ENCODE results near the gene PRIM2.
"Not testable (repeated sequence)": the region's sequence is repeated elsewhere in the genome, so short reads cannot be mapped to it uniquely, and the experiment has no call there.

Gene PRIM2

DNA sequence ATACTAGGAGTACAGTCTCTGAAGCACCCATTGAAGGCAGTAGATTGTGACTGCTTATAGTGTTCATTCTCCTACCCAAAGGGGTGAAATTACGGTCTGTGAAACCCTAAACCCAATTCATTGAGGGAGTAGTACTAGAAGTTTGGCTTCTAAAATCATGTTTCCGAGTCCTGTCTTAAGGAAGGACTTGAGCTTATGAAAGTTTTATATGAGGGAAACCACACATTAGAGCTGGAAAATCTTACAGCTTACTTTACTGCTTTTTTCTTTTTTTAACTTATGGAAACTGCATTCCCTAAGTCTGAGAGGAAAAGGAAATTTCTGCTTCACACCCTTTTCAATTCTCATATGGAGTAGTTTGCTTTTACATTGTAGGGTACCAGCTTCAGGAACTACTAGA lies 38.4 kb upstream of the PRIM2 start:
- Histone ChIP-seq H3K9me2 (replicated peaks; ENCODE audit: low read depth, low read length) (no peaks in the 10 kb centered on the region), H3K4me2 (ENCODE audit: low read depth, low read length, poor library complexity, severe bottlenecking) (no peak overlapping the region), H3K9ac (ENCODE audit: low read depth, low read length, poor library complexity, severe bottlenecking) (no peak overlapping the region), H3K9me3 (ENCODE audit: insufficient read depth, low read depth, low read length) (no peaks in the 10 kb centered on the region), H3K79me2 (ENCODE audit: insufficient read depth, low read length) (no peaks in the 10 kb centered on the region), H3F3A (ENCODE audit: low read depth) (no peaks in the 10 kb centered on the region), H2AFZ (ENCODE audit: low read length) (no peak overlapping the region), H3K4me1 (ENCODE audit: insufficient read depth, low read length, poor library complexity, severe bottlenecking) (no peaks in the 10 kb centered on the region), H3K27me3 (ENCODE audit: insufficient read depth, low read length, poor library complexity, severe bottlenecking) (no peaks in the 10 kb centered on the region), H3K36me3 (ENCODE audit: insufficient read depth, low read length) (no peaks in the 10 kb centered on the region), H3K4me3 (ENCODE audit: low read length, poor library complexity, severe bottlenecking) (no peak overlapping the region), H4K20me1 (ENCODE audit: insufficient read depth, low read length, poor library complexity, severe bottlenecking) (no peaks in the 10 kb centered on the region)
- TF ChIP-seq, protein P1, sequence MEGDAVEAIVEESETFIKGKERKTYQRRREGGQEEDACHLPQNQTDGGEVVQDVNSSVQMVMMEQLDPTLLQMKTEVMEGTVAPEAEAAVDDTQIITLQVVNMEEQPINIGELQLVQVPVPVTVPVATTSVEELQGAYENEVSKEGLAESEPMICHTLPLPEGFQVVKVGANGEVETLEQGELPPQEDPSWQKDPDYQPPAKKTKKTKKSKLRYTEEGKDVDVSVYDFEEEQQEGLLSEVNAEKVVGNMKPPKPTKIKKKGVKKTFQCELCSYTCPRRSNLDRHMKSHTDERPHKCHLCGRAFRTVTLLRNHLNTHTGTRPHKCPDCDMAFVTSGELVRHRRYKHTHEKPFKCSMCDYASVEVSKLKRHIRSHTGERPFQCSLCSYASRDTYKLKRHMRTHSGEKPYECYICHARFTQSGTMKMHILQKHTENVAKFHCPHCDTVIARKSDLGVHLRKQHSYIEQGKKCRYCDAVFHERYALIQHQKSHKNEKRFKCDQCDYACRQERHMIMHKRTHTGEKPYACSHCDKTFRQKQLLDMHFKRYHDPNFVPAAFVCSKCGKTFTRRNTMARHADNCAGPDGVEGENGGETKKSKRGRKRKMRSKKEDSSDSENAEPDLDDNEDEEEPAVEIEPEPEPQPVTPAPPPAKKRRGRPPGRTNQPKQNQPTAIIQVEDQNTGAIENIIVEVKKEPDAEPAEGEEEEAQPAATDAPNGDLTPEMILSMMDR (conservative IDR thresholded peaks at IDR 0.05; ENCODE audit: low read length) = no peak
- TF ChIP-seq EZH2phosphoT487 (IDR thresholded peaks at IDR 0.05; ENCODE audit: borderline replicate concordance) = no peak

DNA sequence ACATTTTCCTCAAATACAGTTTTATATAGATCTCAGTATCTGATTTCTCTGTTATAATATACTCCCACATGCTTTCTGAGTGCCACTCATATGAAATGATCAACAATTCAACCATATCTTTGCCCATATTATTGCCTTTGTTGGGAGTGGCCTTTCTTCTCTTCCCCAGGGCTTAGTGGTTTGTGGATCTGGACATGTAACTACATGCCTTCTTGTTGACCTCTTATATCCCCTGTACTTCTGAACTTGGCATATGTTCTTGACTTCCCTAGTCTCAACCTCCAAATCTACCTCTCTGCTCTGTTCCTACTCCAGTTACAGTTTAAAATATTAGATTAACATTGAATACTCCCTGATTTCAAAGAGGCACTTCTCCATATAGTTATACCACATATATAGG lies 34.3 kb upstream of the PRIM2 start:
- H3K4me3 ChIP-seq (ENCODE audit: low read length, poor library complexity, severe bottlenecking) = no peak overlapping the region

DNA sequence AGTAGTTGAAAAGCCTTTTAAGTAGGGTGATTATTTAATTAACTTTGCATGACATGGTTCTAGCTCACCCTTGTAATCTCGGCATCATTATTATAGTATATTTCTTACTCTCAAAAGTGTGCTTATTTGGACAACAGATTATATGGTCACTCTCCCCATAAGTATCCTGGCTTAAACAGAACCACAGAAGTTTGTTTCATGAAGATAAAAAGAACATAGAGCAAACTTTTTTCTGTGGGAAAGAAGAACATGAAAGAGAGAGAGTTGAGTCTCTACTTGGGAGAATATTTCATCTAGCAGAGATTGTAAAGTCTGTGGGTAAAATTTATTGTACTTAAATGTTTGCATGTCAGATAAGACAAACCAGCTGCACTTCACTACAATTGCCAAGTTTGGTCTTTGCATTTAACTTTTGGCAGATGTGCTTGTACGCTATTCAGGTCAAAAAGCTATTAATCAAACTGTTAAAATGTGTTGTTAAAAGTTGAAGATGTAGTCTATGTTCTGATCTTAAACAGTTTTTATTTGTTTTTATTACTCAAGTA lies 33.4 kb upstream of the PRIM2 start:
- H3K9ac ChIP-seq (ENCODE audit: low read depth, low read length, poor library complexity, severe bottlenecking) = no peak overlapping the region
- no peak overlapping the region for H2AFZ ChIP-seq (ENCODE audit: low read length)
- no peaks in the 10 kb centered on the region for H3K36me3 ChIP-seq (ENCODE audit: insufficient read depth, low read length)
- no peak overlapping the region for H3K4me2 ChIP-seq (ENCODE audit: low read depth, low read length, poor library complexity, severe bottlenecking)
- H3K9me2 ChIP-seq (replicated peaks; ENCODE audit: low read depth, low read length) = no peaks in the 10 kb centered on the region
- H3K79me2 ChIP-seq (ENCODE audit: insufficient read depth, low read length) = no peaks in the 10 kb centered on the region
- no peak overlapping the region for H3K4me3 ChIP-seq (ENCODE audit: low read length, poor library complexity, severe bottlenecking)
- H4K20me1 ChIP-seq (ENCODE audit: insufficient read depth, low read length, poor library complexity, severe bottlenecking) = no peaks in the 10 kb centered on the region
- no peaks in the 10 kb centered on the region for H3K4me1 ChIP-seq (ENCODE audit: insufficient read depth, low read length, poor library complexity, severe bottlenecking)
- no peaks in the 10 kb centered on the region for H3K9me3 ChIP-seq (ENCODE audit: insufficient read depth, low read depth, low read length)
- H3K27me3 ChIP-seq (ENCODE audit: insufficient read depth, low read length, poor library complexity, severe bottlenecking) = no peaks in the 10 kb centered on the region
- TF ChIP-seq, protein P1 (conservative IDR thresholded peaks at IDR 0.05; ENCODE audit: low read length) = no peak
- TF ChIP-seq EZH2phosphoT487 (IDR thresholded peaks at IDR 0.05; ENCODE audit: borderline replicate concordance) = no peak
- no peaks in the 10 kb centered on the region for H3F3A ChIP-seq (ENCODE audit: low read depth)

More for the DNA sequence above, 34.3 kb upstream of the PRIM2 start:
- H3F3A ChIP-seq (ENCODE audit: low read depth) = no peaks in the 10 kb centered on the region
- no peaks in the 10 kb centered on the region for H3K79me2 ChIP-seq (ENCODE audit: insufficient read depth, low read length)
- no peak overlapping the region for H3K4me2 ChIP-seq (ENCODE audit: low read depth, low read length, poor library complexity, severe bottlenecking)
- H3K27me3 ChIP-seq (ENCODE audit: insufficient read depth, low read length, poor library complexity, severe bottlenecking) = no peaks in the 10 kb centered on the region
- TF ChIP-seq, protein P1 (conservative IDR thresholded peaks at IDR 0.05; ENCODE audit: low read length) = no peak
- no peak for TF ChIP-seq EZH2phosphoT487 (IDR thresholded peaks at IDR 0.05; ENCODE audit: borderline replicate concordance)
- no peaks in the 10 kb centered on the region for H3K4me1 ChIP-seq (ENCODE audit: insufficient read depth, low read length, poor library complexity, severe bottlenecking)
- no peaks in the 10 kb centered on the region for H3K9me3 ChIP-seq (ENCODE audit: insufficient read depth, low read depth, low read length)
- H4K20me1 ChIP-seq (ENCODE audit: insufficient read depth, low read length, poor library complexity, severe bottlenecking) = no peaks in the 10 kb centered on the region
- H3K36me3 ChIP-seq (ENCODE audit: insufficient read depth, low read length) = no peaks in the 10 kb centered on the region
- H3K9me2 ChIP-seq (replicated peaks; ENCODE audit: low read depth, low read length) = no peaks in the 10 kb centered on the region
- no peak overlapping the region for H3K9ac ChIP-seq (ENCODE audit: low read depth, low read length, poor library complexity, severe bottlenecking)
- H2AFZ ChIP-seq (ENCODE audit: low read length) = no peak overlapping the region

DNA sequence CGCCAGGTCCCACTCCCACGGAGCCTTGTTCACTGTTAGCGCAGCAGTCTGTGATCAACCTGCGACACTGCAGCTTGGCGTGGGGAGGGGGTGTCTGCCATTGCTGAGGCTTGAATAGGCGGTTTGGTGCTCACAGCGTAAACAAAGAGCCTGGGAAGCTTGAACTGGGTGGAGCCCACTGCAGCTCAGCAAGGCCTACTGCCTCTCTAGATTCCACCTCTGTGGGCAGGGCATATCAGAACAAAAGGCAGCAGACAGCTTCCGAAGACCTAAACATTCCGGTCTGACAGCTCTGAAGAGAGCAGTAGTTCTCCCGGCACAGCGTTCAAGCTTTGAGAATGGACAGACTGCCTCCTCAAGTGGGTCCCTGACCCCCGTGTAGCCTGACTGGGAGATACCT lies 29.3 kb upstream of the PRIM2 start:
- H3K79me2 ChIP-seq (ENCODE audit: insufficient read depth, low read length); H3F3A ChIP-seq (ENCODE audit: low read depth); H3K4me1 ChIP-seq (ENCODE audit: insufficient read depth, low read length, poor library complexity, severe bottlenecking); H3K9me2 ChIP-seq (replicated peaks; ENCODE audit: low read depth, low read length); H3K9me3 ChIP-seq (ENCODE audit: insufficient read depth, low read depth, low read length); H3K4me2 ChIP-seq (ENCODE audit: low read depth, low read length, poor library complexity, severe bottlenecking); H3K4me3 ChIP-seq (ENCODE audit: low read length, poor library complexity, severe bottlenecking); H3K9ac ChIP-seq (ENCODE audit: low read depth, low read length, poor library complexity, severe bottlenecking); H3K27me3 ChIP-seq (ENCODE audit: insufficient read depth, low read length, poor library complexity, severe bottlenecking); H3K36me3 ChIP-seq (ENCODE audit: insufficient read depth, low read length); H2AFZ ChIP-seq (ENCODE audit: low read length); H4K20me1 ChIP-seq (ENCODE audit: insufficient read depth, low read length, poor library complexity, severe bottlenecking): not testable (repeated sequence)

DNA sequence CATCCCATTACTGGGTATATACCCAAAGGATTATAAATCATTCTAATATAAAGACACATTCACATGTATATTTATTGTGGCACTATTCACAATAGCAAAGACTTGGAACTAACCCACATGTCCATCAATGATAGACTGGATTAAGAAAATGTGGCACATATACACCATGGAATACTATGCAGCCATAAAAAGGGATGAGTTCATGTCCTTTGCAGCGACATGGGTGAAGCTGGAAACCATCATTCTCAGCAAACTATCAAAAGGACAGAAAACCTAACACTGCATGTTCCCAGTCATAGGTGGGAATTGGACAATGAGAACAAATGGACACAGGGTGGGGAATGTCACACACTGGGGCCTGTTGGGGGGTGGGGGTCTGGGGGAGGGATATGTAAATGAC lies 24.0 kb upstream of the PRIM2 start:
- not testable (repeated sequence) for H3K9ac ChIP-seq (ENCODE audit: low read depth, low read length, poor library complexity, severe bottlenecking); H3K36me3 ChIP-seq (ENCODE audit: insufficient read depth, low read length); H3F3A ChIP-seq (ENCODE audit: low read depth); H3K9me2 ChIP-seq (replicated peaks; ENCODE audit: low read depth, low read length); H3K27me3 ChIP-seq (ENCODE audit: insufficient read depth, low read length, poor library complexity, severe bottlenecking); H3K4me1 ChIP-seq (ENCODE audit: insufficient read depth, low read length, poor library complexity, severe bottlenecking); H4K20me1 ChIP-seq (ENCODE audit: insufficient read depth, low read length, poor library complexity, severe bottlenecking); H3K79me2 ChIP-seq (ENCODE audit: insufficient read depth, low read length); H3K9me3 ChIP-seq (ENCODE audit: insufficient read depth, low read depth, low read length); H2AFZ ChIP-seq (ENCODE audit: low read length); H3K4me3 ChIP-seq (ENCODE audit: low read length, poor library complexity, severe bottlenecking); H3K4me2 ChIP-seq (ENCODE audit: low read depth, low read length, poor library complexity, severe bottlenecking)
